Erythroblast (primary cell): Measurements from ENCODE around the gene RPS27L.

Experiments used
- GATA1 ChIP-seq: IDR thresholded peaks from 2 replicates; pipeline ENCODE4 v1.6.1; 2011; ENCODE audit warnings: low read depth, mild to moderate bottlenecking, control low read depth, low read length, moderate library complexity
- POLR2A ChIP-seq: IDR thresholded peaks from 2 replicates; pipeline ENCODE4 v1.6.1; 2011; ENCODE audit warnings: mild to moderate bottlenecking, low read length

DNA sequence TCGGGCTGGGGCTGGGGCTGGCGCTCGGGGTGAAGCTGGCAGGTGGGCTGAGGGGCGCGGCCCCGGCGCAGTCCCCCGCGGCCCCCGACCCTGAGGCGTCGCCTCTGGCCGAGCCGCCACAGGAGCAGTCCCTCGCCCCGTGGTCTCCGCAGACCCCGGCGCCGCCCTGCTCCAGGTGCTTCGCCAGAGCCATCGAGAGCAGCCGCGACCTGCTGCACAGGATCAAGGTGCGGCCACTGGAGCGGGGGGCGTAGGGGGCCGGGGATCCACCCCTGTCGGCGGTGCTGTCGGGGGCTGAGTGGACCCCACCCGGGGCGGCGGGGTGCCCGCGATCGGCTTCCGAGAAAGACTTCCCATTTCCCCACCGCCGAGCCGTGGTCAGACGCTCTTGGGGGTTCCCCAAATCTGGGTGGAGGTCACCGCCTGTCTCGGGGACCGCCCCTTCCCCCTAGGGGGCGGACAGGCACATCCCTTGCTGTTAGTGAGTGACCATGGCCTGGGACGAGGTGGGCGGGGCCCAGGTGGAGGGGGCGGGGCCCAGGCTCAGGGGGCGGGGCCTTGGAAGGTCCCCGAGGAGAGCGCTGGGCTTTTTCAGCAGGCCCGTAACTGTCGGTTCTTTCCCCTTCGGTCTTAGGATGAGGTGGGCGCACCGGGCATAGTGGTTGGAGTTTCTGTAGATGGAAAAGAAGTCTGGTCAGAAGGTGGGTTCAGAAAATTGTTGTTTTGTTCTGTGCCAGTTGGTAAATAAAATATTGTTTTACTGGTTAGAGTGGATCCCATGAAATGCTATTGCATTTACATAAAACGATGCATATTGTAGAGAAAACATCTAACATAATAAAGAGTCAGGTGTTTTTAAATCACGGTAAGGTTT lies 35.0 kb downstream of the RPS27L start:
- peak; percentile 24 for TF ChIP-seq POLR2A
- TF ChIP-seq GATA1 = no peak
